Central memory CD4-positive, alpha-beta T cell (primary cell): ENCODE measurements around the gene CCDC137.
A peak's percentile ranks its signal among the peaks of the same experiment; 100 is the strongest.
"Not testable (repeated sequence)": the region's sequence is repeated elsewhere in the genome, so short reads cannot be mapped to it uniquely, and the experiment has no call there.

Source experiments
- DNase-seq: peaks from one replicate; pipeline ENCODE4 v3.0.0; 2022
- total RNA-seq, 3 experiments: gene quantifications; one replicate each; lab custom pipeline; 2026; lab: John Stamatoyannopoulos, UW

The CCDC137 gene, protein sequence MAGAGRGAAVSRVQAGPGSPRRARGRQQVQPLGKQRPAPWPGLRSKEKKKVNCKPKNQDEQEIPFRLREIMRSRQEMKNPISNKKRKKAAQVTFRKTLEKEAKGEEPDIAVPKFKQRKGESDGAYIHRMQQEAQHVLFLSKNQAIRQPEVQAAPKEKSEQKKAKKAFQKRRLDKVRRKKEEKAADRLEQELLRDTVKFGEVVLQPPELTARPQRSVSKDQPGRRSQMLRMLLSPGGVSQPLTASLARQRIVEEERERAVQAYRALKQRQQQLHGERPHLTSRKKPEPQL
- 22.4 to 102 (median 38.2) reads per million in 3 experiments for total RNA-seq

DNA sequence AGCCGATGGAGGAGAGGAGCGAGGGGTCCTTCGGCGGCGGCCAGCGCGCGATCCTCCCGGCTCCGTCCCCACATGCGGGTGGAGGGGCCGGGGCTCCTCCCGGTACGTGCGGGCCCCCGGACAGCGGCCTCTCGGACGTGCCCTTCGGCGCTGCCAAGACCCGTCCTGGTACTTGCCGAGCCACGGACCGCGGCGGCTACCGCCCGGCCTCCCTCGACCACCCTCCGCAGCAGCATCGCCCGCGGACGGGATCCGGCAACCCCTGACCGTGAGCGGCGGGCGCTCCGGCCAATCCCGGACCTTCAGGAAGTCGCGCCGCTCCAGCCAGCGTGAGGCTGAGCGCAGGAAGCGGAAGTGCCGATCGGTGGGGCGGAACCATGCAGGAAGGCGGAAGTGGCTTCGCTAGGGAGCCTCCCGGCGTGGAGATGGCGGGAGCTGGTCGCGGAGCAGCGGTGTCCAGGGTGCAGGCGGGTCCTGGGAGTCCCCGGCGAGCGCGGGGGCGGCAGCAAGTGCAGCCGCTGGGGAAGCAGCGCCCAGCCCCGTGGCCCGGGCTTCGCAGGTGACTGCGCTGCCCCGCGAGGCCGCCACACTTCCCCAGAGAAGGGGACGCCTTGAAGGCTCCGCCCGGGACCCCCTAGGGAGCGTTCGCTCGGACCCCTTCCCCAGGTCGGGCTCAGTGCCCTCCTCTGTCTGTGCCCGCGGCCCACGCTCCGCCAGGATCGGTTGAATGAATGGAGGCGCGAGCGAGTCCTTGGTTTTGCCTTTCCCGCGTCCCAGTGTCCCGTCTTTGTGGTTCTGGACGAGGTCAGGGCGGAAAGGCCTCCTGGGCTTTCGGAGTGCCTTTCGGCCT lies at the start of gene CCDC137, which contains the start of gene OXLD1:
Gene CCDC137, plus strand, starts transcription at position 396 of the 850 bp plus-strand sequence. Its CDS starts 30 bp downstream, at position 426.
Gene OXLD1, minus strand, starts transcription at position 264 of the 850 bp plus-strand sequence. Its CDS starts 28 bp downstream, at position 236.
- peak; percentile 88 for DNase-seq

DNA sequence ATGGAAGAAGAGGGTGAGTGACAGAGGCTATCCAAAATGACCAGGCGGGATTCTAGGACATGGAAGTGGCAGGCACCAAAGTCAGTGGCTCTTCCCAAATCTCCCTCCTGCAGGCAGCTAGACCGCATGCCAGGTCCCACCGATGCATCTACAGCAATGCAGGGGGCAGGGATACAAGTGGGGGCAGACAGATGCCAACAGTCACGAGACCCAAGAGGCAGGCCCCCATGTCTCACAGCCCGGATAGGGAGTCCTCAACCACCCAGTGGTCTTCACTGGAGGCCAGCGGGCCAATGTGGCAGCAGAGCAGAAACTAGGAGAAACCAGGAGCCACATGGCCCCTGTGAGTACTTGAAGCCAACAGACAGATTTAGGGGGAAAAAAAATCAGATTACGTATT lies 49.7 kb upstream of the CCDC137 start:
- no peak for DNase-seq

DNA sequence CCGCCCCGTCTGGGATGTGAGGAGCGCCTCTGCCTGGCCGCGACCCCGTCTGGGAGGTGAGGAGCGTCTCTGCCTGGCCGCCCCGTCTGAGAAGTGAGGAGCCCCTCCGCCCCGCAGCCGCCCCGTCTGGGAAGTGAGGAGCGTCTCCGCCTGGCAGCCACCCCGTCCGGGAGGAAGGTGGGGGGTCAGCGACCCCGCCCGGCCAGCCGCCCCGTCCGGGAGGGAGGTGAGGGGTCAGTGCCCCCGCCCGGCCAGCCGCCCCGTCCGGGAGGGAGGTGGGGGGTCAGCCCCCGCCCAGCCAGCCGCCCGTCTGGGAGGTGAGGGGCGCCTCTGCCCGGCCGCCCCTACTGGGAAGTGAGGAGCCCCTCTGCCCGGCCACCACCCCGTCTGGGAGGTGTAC lies 48.2 kb upstream of the CCDC137 start:
- not testable (repeated sequence) for DNase-seq

DNA sequence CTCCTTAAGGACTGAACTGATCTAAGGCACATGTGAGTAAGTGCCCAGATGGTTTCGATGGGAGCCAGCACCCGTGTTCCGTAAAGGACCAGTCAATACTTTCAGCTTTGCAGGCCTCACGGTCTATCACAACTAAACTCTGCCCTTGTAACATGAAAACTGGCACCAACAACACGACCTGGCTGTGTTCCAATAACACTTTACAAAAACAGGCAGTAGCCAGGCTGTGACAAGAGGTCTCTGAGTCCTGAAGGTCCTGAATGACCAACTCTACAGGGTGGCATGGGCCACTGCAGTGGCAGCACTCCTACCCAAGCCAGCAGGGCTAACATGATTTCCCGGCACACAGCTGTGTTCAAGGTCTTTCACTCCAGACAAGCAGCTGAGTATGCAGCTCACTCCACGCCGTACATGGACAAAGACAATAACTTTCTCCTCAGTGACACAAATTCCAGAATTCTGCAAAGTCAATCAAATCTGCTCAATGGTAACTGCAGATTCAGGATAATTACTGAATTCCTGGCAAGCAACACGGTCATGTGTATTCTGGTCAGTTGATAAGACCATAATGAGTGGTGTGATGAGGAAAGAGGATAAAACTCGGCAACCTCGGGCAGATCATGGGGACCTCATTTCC lies 44.9 kb upstream of the CCDC137 start:
- DNase-seq, result no peak

DNA sequence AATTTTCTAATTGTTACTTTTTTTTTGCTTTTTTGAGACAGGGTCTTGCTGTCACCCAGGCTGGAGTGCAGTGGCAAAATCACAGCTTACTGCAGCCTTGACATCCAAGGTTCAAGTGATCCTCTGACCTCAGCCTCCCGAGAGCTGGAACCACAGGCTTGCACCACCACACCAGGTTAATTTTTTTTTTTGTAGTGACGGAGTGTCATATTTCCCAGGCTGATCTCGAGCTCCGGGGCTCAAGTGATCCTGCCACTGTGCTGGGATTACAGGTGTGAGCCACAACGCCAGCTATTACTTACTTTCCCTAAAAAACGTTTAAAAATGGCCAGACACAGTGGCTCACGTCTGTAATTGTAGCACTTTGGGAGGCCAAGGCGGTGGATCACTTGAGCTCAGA lies 36.3 kb upstream of the CCDC137 start:
- no peak for DNase-seq

DNA sequence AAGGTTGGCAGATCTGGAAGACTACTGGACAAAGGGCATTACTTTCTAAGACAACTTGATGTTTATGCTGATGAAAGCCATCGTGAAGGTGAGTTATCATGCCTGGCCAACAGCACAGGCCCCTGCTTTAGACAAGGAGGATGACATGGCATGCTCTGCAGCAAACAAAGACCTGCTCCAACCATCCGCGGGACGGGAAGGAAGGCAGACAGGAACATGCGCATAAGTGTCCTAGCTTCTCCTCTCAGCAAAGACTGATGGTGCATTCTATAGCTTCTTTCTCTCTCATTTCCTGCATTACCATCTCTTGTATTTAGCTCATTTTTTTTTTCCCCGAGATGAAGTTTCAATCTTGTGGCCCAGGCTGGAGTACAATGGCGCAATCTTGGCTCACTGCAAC lies 35.1 kb upstream of the CCDC137 start:
- no peak for DNase-seq

DNA sequence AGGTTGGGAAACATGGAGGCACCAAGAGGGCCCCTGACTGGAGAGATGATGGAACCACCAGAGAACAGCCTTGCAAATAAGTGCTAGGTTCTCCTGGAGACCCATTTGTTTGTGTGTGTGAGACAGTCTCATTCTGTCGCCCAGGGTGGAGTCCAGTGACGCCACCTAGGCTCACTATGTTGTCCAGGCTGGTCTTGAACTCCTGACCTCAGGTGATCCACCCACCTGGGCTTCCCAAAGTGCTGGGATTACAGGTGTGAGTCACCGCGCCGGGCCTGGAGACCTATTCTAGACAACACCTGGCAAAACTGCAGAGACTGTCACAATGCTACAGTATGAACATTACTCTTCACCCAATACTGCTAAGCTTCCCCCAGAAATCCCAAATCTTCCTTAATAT lies 31.1 kb upstream of the CCDC137 start:
- no peak for DNase-seq

DNA sequence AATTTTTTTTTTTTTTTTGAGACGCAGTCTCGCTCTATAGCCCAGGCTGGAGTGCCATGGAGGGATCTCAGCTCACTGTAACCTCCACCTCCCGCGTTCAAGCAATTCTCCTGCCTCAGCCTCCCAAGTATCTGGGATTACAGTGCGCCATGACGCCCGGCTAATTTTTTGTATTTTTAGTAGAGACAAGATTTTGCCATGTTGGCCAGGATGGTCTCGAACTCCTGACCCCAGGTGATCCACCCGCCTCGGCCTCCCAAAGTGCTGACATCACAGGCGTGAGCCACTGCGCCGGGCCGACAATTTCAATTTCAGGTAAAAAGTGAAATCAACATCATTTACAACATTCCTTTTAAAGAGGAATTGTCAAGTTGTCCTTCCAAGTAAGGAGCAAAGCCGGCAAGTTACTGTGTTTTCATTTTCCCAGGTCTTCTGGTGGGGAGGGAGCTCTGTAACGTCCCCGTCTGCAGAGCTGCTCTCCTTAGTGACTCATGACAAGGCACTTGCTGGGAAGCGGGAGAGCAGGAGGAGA lies 30.5 kb upstream of the CCDC137 start:
- DNase-seq, result no peak

DNA sequence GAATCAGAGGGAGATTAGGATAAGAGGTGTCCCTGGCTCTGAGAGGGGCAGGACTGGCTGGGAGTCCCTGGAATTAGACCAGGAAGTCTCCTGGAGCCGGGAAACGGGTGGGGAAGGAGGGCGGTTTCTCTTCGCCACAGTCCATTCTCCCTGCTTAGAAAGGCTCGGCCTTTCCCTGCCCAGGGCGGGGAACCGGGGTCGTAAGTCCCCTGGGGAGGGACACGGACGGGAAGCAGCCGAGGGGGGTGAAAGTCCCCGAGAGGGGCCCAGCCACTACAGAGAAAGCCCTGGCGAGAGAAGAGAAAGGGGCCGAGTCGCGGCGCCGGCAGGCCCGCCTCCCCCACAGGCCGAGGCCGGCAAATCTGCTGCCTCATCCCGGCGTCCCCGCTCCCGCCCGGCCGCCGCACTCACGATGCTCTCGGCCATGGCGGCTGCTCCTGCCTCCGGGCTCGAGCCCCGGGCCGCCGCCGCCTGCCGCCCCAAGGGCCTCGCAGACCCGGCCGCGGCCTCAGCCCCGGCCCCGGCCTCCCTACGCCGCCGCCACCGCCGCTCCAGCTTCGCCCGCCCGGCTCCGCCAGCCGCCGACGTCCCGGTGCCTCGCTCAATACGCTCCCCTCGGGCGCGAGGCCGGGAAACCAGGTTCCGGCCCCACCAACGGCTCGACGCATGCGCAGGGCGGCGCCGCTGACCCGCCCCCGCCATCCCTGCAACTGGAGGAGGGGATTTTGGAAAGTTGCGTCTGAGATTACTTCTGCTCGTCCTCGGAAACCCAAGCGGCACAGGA lies 29.8 kb upstream of the CCDC137 start, which contains the start of the genes NPLOC4 and TSPAN10:
Gene NPLOC4, minus strand, starts transcription at position 608 of the 784 bp plus-strand sequence. Its CDS starts 182 bp downstream, at position 426.
Gene TSPAN10, plus strand, starts transcription at position 692 of the 784 bp plus-strand sequence. CDS start 5,217 bp downstream, outside the sequence.
- peak; percentile 70 for DNase-seq

DNA sequence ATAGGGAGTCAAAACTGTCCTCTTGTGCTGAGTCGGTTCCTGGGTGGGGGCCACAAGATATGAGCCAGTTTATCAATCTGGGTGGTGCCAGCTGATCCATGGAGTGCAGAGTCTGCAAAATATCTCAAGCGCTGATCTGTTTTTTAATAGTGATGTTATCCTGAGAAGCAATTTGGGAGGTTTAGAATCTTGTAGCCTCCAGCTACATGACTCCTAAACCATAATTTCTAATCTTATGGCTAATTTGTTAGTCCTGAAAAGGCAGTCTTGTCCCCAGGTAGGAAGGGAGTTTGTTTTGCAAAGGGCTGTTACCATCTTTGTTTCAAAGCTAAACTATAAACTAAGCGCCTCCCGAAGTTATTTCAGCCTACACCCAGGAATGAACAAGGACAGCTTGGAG lies 27.9 kb upstream of the CCDC137 start:
- no peak for DNase-seq

DNA sequence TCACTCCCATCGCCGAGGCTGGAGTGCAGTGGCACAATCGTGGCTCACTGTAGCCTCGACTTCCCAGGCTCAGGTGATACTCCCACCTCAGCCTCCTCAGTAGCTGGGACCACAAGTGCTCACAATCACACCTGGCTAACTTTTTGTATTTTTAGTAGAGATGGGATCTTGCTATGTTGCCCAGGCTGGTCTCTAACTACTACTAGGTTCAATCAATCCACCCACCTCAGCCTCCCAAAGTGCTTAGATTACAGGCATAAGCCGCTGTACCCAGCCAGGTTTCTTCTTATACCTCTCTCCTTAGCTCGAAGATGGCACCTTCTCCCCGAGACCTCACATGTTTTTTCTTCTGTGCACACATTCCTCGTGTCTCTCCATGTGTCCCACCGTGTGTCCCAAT lies 26.5 kb upstream of the CCDC137 start:
- no peak for DNase-seq

DNA sequence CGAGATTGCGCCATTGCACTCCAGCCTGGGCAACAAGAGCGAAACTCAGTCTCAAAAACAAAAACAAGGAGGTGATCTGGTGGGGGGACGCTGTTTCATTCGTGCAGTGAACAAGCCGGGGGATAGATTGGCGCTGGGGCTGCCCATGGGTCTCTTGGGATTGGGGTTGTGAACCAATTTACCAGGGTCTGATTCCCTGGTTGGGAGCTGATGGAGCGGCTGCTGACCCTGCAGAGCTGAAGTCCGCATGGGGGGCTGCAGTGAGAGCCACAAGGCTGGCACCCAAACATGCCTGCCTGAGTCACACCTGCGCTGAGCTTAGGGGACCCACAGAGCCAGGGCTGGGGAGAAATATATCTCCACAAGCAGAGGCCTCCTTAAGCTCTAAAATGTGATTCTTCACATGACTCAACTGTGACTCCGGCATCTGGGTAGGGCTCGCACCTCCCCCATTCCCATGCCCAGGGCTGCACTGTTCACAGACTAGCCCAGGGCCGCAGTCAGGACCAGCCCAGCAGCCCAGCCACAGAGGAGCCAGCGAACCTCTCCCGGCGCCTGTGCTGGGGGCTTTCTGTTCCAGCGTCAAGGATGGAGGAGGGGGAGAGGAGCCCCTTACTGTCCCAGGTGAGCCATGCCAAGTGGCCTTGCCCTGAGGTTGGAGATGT lies 24.6 kb upstream of the CCDC137 start:
- DNase-seq, result no peak

DNA sequence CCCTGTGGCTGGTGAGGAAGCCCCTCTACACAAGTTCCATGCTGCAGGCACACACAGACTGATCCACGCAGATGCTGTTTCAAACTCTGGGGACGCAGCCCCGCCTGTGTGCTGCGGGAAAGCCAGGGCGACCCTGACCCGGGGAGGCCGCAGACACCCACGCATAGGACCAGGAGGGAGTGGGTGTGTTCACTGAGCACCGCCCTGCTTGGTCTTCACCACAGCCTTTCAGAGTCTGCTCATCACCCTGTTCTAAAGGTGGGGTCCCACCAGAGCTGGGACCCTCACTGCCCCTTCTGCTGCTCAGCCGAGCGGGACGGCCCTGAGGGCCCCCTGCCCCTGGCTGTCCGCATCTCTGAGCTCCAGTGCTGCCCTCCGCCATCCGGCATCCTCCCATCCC lies 22.0 kb upstream of the CCDC137 start:
- no peak for DNase-seq

DNA sequence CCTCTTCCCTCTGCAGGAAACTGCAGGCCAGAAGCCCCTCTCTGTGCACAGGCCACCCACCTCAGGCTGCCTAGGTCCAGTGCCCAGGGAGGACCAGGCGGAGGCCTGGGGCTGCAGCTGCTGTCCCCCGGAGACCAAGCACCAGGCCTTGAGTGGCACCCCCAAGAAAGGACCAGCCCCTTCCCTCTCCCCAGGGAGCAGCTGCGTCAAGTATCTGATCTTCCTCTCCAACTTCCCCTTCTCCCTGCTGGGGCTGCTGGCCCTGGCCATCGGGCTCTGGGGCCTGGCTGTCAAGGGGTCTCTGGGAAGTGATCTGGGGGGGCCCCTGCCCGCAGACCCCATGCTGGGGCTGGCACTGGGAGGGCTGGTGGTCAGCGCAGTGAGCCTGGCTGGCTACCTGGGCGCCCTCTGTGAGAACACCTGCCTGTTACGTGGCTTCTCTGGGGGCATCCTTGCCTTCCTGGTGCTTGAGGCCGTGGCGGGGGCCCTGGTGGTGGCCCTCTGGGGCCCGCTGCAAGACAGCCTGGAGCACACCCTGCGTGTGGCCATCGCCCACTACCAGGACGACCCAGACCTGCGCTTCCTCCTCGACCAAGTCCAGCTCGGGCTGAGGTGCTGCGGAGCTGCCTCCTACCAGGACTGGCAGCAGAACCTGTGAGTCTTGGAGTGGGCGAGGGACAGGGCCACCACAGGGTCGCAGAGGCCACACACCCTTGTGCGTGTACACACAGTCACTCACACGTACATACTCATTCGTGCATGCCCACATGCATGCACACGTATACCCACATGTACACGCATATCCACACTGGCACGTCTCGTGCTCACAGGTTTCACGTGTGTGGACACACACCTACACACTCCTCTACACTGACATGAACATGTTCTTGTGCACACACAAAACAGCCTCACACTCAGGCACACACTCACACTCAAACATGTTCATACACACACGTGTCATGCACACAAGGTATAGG lies 21.3 kb upstream of the CCDC137 start:
- DNase-seq, result no peak

DNA sequence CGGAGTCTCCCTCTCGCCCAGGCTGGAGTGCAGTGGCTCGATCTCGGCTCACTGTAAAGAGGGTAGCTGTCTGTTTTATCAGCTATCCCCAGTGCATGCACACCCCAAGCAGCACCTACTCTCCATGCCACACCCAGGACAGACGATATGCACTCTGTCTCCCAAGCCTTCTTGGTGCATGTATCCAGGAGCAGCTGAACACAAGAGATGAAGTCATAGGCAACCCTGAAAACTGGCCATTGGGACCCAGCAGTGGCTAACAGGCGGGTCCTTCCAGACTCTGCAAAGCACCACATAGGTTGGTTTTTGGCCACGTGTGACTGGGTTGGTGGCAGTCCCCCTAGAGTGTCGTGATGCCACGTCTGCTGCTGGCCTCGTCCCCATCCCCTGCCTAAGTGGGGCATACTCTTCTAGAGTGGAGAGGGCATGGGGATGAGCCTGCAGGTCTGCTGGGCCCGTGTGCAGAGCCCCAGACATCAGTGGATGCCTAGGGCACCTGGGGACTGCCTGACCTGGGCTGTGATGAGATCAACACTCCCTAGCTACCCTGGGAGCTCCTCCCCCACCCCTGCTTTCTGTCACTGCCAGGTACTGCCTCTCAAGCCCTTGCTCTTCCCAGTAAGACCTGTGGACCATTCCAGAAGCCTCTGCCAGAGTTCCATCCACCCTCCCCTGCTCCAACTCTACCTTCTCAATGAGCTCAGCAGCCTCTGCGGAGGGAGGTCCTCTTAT lies 19.5 kb upstream of the CCDC137 start:
- no peak for DNase-seq

DNA sequence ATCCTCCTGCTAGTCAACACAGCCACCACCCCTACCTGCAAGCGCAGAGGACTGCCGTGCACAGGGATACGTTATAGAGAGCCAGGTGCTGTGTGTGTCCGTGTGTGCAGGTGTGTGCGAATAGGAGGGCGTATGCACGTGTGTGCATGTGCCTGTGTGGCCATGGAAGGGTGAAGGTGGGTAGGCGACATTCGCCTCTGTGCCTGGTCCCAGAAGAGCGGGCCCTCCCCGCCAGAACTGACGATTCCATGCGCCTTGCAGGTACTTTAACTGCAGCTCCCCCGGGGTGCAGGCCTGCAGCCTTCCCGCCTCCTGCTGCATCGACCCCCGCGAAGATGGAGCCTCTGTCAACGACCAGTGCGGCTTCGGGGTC lies 18.9 kb upstream of the CCDC137 start:
- DNase-seq, result no peak

DNA sequence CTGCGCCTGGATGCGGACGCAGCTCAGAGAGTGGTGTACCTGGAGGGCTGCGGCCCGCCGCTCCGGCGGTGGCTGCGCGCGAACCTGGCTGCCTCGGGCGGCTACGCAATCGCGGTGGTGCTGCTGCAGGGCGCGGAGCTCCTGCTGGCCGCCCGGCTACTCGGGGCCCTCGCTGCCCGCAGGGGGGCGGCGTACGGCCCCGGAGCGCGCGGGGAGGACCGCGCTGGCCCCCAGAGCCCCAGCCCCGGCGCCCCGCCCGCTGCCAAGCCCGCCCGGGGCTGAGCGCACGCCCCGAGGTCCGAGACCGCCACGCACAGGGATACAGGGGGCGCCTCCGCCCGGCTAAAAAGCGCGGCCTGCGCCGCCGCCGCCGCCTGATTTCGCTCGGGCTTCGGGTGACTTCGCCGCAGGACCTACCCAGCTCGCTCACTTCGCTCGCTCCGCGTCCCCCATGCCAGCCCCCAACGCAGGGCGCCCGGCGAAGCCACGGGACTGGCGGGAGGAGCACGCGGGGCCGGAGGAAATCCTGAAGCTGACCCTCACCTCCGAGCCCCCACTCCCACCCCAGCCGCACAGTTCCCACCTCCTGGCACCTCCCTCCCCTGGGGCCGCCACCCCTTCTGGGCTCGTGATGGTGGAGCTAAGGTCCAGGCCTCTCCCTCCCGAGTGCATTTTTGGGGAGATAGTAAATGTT lies 18.4 kb upstream of the CCDC137 start:
- DNase-seq, result no peak

DNA sequence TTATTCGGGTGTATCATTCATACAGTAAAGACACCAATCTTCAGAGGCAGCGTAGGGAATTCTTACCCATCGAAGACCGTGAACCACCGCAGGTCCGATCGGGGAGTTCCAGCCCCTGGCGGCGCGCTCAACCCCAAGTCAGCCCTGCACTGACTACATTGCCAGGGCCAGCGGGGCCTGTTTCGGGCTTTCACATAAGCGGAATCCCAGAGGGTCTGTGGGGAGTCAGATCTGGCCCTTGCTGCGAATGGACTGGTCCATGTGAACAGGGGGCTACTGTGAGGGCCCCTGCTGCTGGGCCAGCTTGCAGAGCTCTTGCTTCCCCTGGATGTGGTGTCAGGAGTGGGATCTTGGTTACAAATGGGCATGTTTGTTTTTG lies 17.8 kb upstream of the CCDC137 start:
- DNase-seq, result no peak

DNA sequence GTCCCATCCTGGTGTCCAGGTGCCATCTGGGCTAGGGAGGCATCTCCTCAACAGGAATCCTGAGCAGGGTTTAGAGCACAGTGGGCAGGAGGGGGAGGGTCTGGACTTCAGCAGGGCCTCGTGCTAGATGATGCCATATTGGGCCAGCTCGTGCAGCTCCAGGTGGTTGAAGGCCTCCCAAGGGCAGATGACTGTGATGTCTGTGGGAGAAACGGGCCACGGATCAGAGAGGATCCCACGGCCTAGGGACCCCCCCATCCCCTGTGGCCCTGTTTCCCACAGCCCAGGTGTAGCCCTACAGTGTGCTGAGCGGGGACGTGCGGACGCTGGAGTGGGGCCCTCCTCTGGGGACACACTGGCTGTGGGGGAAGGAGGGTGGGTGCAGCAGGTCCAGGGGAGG lies 15.6 kb upstream of the CCDC137 start:
- DNase-seq, result no peak
